Placental epithelial cell (primary cell): ENCODE results near the gene OVOL2. TPM values are rescaled to one million over a fixed set of nuclear protein-coding genes. Genes with fewer than 3 reads are reported as not detected.

ENCODE experiments used
- small RNA-seq: library from RNA; depleted of rRNA; stranded (forward); fragments of <200 nt; gene quantifications from one replicate; pipeline ENCODE3, GENCODE V24; 2012
- total RNA-seq: library from RNA; depleted of rRNA; stranded (reverse); fragments of >200 nt; gene quantifications from 2 replicates; pipeline ENCODE4 v1.2.3, GENCODE V29; 2012

Gene OVOL2
- total RNA-seq, result 13.8 and 17.7 TPM in 2 replicates

GRCh38 chr20:18057101-18057993 is at the start of gene OVOL2:
TSS of gene OVOL2 (minus strand) at chr20:18057916. CDS start at chr20:18057634, 282 bp downstream.

Small RNAs within 50 kb of the gene (small RNA-seq; reads per million reads assigned to genes)
- gene RNU7-137P, result not detected

Other genes starting within 250 kb of the OVOL2 start
- gene SNX5, start 89.1 kb downstream of the OVOL2 start, total RNA-seq, result 99.2 and 108 TPM in 2 replicates
- 8.2 and 21.2 TPM in 2 replicates for gene MGME1, start 88.9 kb downstream of the OVOL2 start, total RNA-seq
- 37.2 and 37.3 TPM in 2 replicates for gene KAT14, start 79.9 kb upstream of the OVOL2 start, total RNA-seq
- 11.0 and 13.4 TPM in 2 replicates for gene PET117, start 79.9 kb upstream of the OVOL2 start, total RNA-seq
- gene ZNF133, start 230.6 kb upstream of the OVOL2 start, total RNA-seq, result 14.9 and 21.6 TPM in 2 replicates